H4 (cell line): ENCODE data around the gene MYBPC3. TPM values are rescaled to one million over a fixed set of nuclear protein-coding genes. Genes with fewer than 3 reads are reported as not detected.
"Not testable (repeated sequence)": the region's sequence is repeated elsewhere in the genome, so short reads cannot be mapped to it uniquely, and the experiment has no call there.

Source experiments
- DNase-seq: peaks from one replicate; pipeline ENCODE4 v3.0.0-alpha.2; 2015; ENCODE audit warnings: low spot score
- total RNA-seq: library from RNA; depleted of rRNA; stranded (reverse); fragments of >200 nt; shearing (Covaris generic); gene quantifications from 2 replicates; pipeline ENCODE4 v1.2.3, GENCODE V29; 2014; rRNA removed

Gene MYBPC3
- total RNA-seq, 1 experiment from 2014 or later, result not detected

GRCh38 chr11:47318166-47318565 lies 34.3 kb downstream of the MYBPC3 start:
- DNase-seq, result no peak

GRCh38 chr11:47317064-47317828 lies 35.3 kb downstream of the MYBPC3 start:
- no peak for DNase-seq

- not testable (repeated sequence) for DNase-seq
Measured at GRCh38 chr11:47316501-47316900, 36.0 kb downstream of the MYBPC3 start.

- no peak for DNase-seq
Measured at GRCh38 chr11:47314992-47315391, 37.5 kb downstream of the MYBPC3 start.

- DNase-seq, result no peak
Measured at GRCh38 chr11:47308050-47308823, 44.3 kb downstream of the MYBPC3 start.

- no peak for DNase-seq
Measured at GRCh38 chr11:47306484-47306844, 46.0 kb downstream of the MYBPC3 start.

GRCh38 chr11:47305734-47306483 lies 46.6 kb downstream of the MYBPC3 start:
- DNase-seq, result no peak

GRCh38 chr11:47302853-47303252 lies 49.6 kb downstream of the MYBPC3 start:
- DNase-seq, result no peak

GRCh38 chr11:47299078-47299477 lies 53.4 kb downstream of the MYBPC3 start:
- DNase-seq, result no peak

GRCh38 chr11:47296045-47296444 lies 56.5 kb downstream of the MYBPC3 start:
- DNase-seq, result no peak

- no peak for DNase-seq
Measured at GRCh38 chr11:47295385-47295784, 57.1 kb downstream of the MYBPC3 start.

- DNase-seq, result no peak
Measured at GRCh38 chr11:47289856-47290255, 62.6 kb downstream of the MYBPC3 start.

- DNase-seq, result no peak
Measured at GRCh38 chr11:47288066-47288465, 64.4 kb downstream of the MYBPC3 start.

GRCh38 chr11:47285969-47286770 lies 66.3 kb downstream of the MYBPC3 start:
- DNase-seq, result no peak

- no peak for DNase-seq
Measured at GRCh38 chr11:47284151-47284550, 68.4 kb downstream of the MYBPC3 start.

- no peak for DNase-seq
Measured at GRCh38 chr11:47282462-47282861, 70.0 kb downstream of the MYBPC3 start.

Other genes starting within 250 kb of the MYBPC3 start
- 81.8 and 97.4 TPM in 2 replicates for gene ARFGAP2, start 175.8 kb downstream of the MYBPC3 start, total RNA-seq
- 11.3 and 16.4 TPM in 2 replicates for gene PACSIN3, start 166.3 kb downstream of the MYBPC3 start, total RNA-seq
- 41.4 and 43.0 TPM in 2 replicates for gene DDB2, start 137.7 kb downstream of the MYBPC3 start, total RNA-seq
- gene ACP2, start 103.9 kb downstream of the MYBPC3 start, total RNA-seq, result 21.6 and 24.0 TPM in 2 replicates
- 15.7 and 16.1 TPM in 2 replicates for gene NR1H3, start 94.7 kb downstream of the MYBPC3 start, total RNA-seq
- 8.9 and 17.2 TPM in 2 replicates for gene MADD, start 82.6 kb downstream of the MYBPC3 start, total RNA-seq
- gene SPI1, start 25.8 kb upstream of the MYBPC3 start, total RNA-seq, result not detected in 2 replicates
- 8.5 and 9.1 TPM in 2 replicates for gene SLC39A13, start 55.9 kb upstream of the MYBPC3 start, total RNA-seq
- 195 and 221 TPM in 2 replicates for gene PSMC3, start 73.7 kb upstream of the MYBPC3 start, total RNA-seq
- gene RAPSN, start 96.4 kb upstream of the MYBPC3 start, total RNA-seq, result not detected in 2 replicates
- 52.1 and 58.8 TPM in 2 replicates for gene CELF1, start 200.4 kb upstream of the MYBPC3 start, total RNA-seq
- 108 and 137 TPM in 2 replicates for gene PTPMT1, start 212.9 kb upstream of the MYBPC3 start, total RNA-seq
- 30.8 and 35.5 TPM in 2 replicates for gene KBTBD4, start 226.3 kb upstream of the MYBPC3 start, total RNA-seq
- 94.6 and 122 TPM in 2 replicates for gene NDUFS3, start 226.4 kb upstream of the MYBPC3 start, total RNA-seq
- gene FAM180B, start 234.0 kb upstream of the MYBPC3 start, total RNA-seq, result not detected in 2 replicates
- not detected in 2 replicates for gene C1QTNF4, start 241.7 kb upstream of the MYBPC3 start, total RNA-seq